ENCODE data around the gene PHOX2A. TPM values are rescaled to one million over a fixed set of nuclear protein-coding genes. Genes with fewer than 3 reads are reported as not detected.
A peak's percentile ranks its signal among the peaks of the same experiment; 100 is the strongest.

PHOX2A gene
- total RNA-seq, 1 donor from 2014 or later: not detected

GRCh38 chr11:72236083-72236697, 7.8 kb downstream of the PHOX2A start:
- intact Hi-C loops (cut with DNase I): loop anchor here (5.0 kb wide), 2 partner anchors 176 to 196 kb away; partner anchors contain the start of gene CLPB
- DNase-seq (ENCODE audit: low spot score): no peak

- intact Hi-C loops (cut with DNase I): loop anchor here (5.0 kb wide), 2 partner anchors 177 to 197 kb away; partner anchors contain the start of gene CLPB
Measured at GRCh38 chr11:72235351-72236057, 8.5 kb downstream of the PHOX2A start.

DNA sequence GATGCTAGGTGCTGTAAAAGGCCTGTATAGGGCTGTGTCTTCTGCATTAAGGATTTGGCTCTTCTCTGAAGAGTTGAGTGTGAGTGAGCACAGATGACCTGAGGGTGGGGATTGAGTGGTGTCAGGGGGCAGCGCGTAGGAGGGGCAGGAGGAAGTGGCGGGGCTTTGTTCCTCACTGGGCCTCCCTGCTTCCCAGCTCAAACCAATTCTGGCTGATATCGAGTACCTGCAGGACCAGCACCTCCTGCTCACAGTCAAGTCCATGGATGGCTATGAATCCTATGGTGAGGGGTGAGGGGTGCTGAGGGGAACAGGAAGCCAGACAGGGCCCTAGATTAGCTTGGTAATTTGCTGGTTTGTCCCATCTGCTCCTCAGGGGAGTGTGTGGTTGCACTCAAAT, 9.1 kb downstream of the PHOX2A start:
- no peak for DNase-seq (ENCODE audit: low spot score)
- intact Hi-C loops (cut with DNase I): loop anchor here (5.0 kb wide), 2 partner anchors 177 to 197 kb away; partner anchors contain the start of gene CLPB

More at GRCh38 chr11:72235351-72236057, 8.5 kb downstream of the PHOX2A start:
- no peak for DNase-seq (ENCODE audit: low spot score)

DNA sequence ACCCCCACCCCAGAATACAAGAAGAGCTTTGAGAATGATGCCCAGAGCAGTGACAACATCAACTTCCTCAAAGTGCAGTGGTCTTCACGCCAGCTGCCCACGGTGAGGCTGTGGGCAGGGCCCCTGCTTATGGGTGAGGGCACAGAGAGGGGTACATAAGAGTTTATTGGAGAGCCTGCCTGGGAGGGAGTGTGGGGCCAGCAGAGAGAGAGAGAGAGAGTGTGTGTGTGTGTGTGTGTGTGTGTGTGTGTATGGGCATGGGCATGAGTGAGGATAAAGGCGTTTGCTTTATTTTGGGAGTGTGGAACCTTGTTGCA, 9.5 kb downstream of the PHOX2A start:
- intact Hi-C loops (cut with DNase I): no loop called here
- DNase-seq (ENCODE audit: low spot score): no peak

GRCh38 chr11:72233773-72234513, 10.0 kb downstream of the PHOX2A start:
- no peak for DNase-seq (ENCODE audit: low spot score)
- intact Hi-C loops (cut with DNase I): no loop called here

DNA sequence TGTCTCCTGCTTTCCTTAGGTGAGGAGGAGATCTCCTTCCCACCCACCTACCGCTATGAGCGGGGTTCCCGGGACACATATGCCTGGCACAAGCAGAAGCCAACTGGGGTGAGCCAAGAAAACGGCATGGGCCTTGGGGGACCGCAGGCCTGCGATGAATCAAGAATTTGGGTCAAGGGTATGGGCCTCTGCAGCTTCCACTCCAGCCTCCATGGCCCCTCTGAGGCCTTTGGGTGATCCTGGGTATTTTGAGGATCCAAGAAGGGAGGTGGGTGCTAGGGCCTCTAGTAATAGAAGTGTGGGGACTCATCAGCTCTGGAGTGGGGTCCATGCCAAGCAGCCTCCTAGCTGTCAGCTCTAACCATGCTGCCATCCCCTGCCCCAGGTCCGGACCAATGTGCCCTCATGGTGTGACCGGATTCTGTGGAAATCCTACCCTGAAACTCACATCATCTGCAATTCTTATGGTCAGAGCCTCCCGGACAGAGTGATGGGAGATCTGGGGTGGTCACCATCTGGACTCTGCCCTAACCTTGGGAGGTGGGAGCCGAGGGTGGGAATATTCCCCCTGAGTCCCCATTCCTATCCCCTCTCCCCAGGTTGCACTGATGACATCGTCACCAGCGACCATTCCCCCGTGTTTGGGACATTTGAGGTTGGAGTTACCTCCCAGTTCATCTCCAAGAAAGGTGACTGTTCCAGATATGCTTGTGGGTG, 10.8 kb downstream of the PHOX2A start:
- no peak for DNase-seq (ENCODE audit: low spot score)
- intact Hi-C loops (cut with DNase I): no loop called here

DNA sequence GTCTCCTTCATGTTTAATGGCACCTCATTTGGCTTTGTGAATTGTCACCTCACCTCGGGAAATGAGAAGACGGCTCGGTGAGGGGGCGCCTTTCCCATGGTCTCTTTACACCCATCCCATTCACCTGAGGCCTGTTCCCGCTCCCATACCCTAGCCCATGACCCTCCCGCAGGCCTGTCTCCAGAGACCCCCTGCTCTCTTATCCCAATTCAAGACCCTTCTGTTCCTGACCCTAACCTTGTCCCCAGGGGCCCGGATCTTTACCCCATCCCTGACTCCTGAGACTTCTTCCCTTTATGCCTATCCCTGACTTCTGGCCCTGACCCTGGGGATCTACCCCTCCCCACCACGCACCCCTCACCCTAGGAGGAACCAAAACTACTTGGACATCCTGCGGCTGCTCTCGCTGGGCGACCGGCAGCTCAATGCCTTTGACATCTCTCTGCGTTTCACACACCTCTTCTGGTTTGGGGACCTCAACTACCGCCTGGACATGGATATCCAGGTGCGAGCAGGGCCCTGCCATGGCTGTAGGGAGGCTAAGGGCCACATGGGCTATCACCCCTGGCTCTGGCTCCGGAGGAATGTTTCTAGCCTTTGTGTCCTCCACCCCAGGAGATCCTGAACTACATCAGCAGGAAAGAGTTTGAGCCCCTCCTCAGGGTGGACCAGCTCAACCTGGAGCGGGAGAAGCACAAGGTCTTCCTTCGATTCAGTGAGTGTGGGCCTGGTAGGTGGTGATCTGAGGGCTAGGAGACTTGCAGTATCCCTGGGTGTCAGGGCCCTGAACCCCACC, 11.5 kb downstream of the PHOX2A start:
- intact Hi-C loops (cut with DNase I): no loop called here
- no peak for DNase-seq (ENCODE audit: low spot score)

DNA sequence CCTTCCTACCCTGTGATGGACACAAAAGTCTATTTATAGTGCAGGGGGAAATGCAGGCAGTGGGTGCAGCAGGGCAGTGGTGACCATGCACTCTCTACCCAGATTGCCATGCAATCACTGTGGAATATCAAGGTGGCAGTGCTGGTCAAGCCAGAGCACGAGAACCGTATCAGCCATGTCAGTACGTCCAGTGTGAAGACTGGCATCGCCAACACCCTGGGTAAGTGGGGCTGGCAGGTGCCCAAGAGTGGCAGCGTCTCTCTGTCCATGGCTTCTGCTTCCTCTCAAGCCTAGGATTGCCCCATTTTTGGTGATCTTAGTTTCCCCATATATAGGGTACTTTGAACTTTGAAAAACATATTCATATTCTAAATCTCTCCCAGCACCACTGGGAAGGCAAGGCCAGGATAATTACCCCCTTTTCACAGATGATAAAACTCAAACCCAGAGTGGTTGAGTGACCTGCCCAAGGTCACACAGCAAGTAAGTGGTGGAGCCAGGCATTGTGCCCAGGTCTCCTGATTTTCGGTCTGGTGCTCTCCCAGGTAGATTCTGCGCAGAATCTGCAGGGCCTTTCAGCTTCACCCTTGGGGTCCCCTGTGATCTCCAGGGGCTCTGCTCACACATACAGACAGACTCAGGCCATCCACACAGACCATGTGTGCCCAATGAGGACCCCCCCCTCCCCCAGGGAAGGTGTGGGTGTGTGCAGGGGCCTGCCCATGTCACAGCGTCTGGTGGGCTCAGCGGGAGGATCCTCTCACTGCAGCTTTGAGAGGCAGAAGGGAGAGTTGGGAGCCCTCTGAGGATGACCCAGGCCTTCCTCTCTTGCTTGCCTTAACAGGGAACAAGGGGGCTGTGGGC, 12.3 kb downstream of the PHOX2A start:
- intact Hi-C loops (cut with DNase I): no loop called here
- DNase-seq (ENCODE audit: low spot score): no peak

DNA sequence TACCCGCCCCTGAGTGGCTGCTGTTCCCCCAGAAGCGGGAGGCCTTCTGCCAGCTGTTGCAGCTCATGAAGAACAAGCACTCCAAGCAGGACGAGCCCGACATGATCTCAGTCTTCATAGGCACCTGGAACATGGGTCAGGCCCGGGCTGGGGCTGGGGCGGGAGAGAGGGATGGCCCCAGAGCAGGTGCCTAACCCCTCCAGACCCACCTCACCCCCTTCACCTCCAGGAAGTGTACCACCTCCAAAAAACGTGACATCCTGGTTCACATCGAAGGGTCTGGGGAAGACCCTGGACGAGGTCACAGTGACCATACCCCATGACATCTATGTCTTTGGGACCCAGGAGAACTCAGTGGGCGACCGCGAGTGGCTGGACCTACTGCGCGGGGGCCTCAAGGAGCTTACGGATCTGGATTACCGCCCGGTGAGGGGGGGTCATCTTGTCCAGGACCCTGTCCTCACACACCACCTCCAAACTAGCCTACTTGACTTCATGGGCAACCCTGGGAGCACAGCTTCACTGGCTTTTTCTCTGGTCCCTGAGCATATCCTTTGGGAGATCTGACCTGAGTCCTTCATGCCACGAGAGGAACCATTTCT, 13.1 kb downstream of the PHOX2A start:
- no peak for DNase-seq (ENCODE audit: low spot score)
- intact Hi-C loops (cut with DNase I): no loop called here

DNA sequence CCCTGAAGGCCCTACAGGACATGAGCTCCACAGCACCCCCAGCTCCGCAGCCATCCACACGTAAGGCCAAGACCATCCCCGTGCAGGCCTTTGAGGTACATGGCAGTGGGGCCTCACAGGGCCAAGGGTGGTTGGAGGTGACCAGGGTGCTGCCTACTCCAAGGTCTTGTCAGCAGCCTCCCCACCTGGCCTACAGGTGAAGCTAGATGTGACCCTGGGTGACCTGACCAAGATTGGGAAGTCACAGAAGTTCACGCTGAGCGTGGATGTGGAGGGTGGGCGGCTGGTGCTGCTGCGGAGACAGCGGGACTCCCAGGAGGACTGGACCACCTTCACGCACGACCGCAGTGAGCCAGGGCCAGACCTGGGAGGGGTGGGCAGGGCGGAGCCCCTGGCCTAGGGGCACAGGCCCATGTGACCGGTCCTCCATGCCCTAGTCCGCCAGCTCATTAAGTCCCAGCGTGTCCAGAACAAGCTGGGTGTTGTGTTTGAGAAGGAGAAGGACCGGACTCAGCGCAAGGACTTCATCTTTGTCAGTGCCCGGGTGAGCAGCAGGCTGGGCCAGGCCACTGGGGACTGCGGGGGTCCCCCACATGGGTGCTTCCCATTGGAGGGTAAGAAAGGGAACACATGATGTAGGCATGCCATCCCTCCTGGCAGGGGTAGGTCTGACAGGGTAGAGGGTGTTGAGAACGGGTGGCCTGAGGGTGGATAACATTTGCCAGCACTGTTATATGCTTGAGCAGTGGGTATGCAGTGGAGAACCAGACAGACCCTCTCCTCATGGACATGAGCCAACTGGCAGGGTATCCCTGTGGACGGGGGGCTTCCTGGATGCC, 13.8 kb downstream of the PHOX2A start:
- intact Hi-C loops (cut with DNase I): loop anchor here (10.0 kb wide), 1 partner anchor 585 kb away; the partner anchor contains the start of gene ATG16L2
- DNase-seq (ENCODE audit: low spot score): peak; percentile 67

DNA sequence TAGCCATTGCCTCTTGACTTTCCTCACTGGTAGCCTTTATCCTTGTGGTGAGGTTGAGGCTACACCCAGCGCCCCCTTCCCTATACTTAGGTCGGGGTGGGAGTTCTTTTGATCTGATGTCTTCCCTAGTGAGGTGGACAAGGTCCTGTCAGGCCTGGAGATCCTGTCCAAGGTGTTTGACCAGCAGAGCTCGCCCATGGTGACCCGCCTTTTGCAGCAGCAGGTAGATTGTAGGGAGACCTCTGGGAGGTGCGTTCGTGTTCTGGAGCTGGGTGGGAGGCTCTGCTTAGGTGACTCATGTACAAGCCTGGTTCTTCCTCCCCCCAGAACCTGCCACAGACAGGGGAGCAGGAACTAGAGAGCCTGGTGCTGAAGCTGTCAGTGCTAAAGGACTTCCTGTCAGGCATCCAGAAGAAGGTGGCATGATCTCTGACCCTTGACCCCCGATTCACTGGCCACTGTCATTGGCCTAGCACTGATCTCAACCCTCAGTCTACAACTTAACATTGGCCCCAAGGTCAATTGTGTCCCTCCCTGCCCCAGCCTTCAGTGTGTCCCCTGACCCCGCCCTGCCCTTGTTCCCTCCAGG, 14.5 kb downstream of the PHOX2A start:
- intact Hi-C loops (cut with DNase I): loop anchor here (10.0 kb wide), 1 partner anchor 585 kb away; the partner anchor contains the start of gene ATG16L2
- no peak for DNase-seq (ENCODE audit: low spot score)

- intact Hi-C loops (cut with DNase I): loop anchor here (10.0 kb wide), 1 partner anchor 586 kb away; the partner anchor contains the start of gene ATG16L2
Measured at GRCh38 chr11:72228844-72229231, 15.1 kb downstream of the PHOX2A start.

DNA sequence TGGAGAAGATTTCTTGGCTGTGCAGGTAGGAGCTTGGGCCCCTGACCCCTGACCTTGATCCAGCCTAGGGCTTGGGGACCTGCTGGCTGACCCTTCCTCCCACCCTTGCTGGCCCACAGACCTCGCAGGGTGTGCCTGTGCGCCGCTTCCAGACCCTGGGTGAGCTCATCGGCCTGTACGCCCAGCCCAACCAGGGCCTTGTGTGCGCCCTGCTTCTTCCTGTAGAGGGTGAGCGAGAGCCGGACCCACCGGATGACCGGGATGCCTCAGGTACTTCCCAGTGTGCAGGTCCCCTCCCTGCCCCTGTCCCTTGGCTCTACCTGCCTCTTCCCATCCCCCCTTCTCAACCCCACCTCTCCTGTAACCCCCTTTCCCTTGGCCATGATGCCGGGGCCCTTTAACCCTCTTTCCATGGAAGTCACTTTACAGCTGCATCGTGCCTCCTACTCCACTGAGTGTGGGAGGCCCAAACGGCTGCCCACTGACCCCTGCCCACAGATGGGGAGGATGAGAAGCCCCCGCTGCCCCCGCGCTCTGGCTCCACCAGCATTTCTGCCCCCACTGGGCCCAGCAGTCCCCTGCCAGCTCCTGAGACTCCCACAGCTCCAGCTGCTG, 15.6 kb downstream of the PHOX2A start:
- DNase-seq (ENCODE audit: low spot score): peak; percentile 71

More at GRCh38 chr11:72228844-72229231, 15.1 kb downstream of the PHOX2A start:
- DNase-seq (ENCODE audit: low spot score): no peak

DNA sequence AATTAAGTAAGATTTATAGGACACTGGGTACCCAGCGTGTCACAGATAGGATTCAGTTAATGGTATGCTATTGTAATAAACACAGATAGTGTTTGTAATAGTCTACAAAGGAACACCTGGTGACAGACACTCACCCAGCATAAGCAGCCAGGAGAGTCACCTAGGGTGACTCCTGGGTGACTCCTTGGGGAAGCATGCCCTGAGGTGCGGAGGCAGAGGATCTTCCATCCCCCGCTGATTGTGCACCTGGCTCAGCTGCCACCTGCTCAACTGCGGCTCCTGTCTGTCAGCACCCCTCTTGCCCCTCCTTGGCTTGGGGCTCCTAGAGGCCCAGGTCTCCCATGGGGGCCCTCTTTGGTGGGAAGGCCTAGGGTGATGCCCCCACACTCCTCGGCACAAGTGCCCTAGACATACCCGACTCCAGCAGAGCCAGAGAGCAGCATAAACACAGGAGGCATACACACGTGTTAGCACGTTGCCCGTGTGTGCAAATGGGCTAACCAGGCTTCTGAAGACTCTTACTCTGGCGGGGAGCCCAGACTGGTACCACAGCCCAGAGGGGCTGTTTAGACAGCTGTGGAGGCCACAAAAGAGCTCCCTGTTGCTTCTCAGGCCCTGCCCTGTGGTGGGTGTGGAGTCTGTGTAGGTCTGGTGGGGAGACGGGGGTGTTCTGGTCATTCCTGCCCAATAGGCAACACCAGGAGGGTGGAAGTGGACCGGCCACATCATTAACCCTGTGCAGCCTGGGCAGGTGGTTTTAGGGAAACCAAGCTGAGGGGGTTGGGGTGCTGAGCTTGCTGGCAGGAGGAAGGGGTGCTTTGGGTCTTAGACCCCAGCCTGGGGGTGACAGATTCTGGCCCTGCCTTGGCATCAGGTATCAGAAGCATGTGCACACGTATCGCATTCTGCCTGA, 16.4 kb downstream of the PHOX2A start:
- DNase-seq (ENCODE audit: low spot score): peak; percentile 51
- intact Hi-C loops (cut with DNase I): loop anchor here (10.0 kb wide), 1 partner anchor 587 kb away; the partner anchor contains the start of gene ATG16L2

More for the DNA sequence above, 15.6 kb downstream of the PHOX2A start:
- intact Hi-C loops (cut with DNase I): loop anchor here (10.0 kb wide), 1 partner anchor 586 kb away; the partner anchor contains the start of gene ATG16L2

DNA sequence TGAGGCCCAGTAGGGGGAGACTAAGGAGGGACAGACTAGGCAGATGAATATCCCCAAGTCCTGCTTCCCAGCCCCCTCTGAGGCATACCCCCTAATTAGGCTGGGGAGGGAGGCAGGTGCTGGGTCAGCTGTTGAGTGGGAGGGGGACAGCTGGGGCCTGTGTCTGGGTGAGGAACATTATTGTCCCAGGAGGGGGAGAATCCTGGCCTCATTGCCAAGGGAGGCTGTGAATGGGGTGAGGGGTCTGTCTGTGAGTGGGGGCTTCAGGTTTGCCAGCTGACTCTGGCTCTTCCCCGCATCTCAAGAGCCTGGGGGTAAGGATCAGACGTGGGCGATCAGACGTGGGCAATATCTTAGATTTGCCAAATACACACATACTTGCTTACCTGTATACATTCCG, 17.3 kb downstream of the PHOX2A start:
- intact Hi-C loops (cut with DNase I): loop anchor here (10.0 kb wide), 1 partner anchor 588 kb away; the partner anchor contains the start of gene ATG16L2
- DNase-seq (ENCODE audit: low spot score): no peak
